HG03354 (cell line): ENCODE data around the gene EFNA5.

Experiments used
- ATAC-seq: cut with Tn5 transposase; IDR thresholded peaks from one replicate; pipeline ENCODE4 v1.9.1; 2021; ENCODE audit warnings: mild to moderate bottlenecking; ENCODE audit not compliant: unreplicated experiment, poor library complexity, severe bottlenecking

EFNA5 gene

GRCh38 chr5:107391787-107392186 lies 278.9 kb downstream of the EFNA5 start:
- ATAC-seq = no peak

GRCh38 chr5:107389775-107390148 lies 281.0 kb downstream of the EFNA5 start:
- ATAC-seq = no peak

GRCh38 chr5:107389130-107389774 lies 281.5 kb downstream of the EFNA5 start:
- peak; percentile 82 for ATAC-seq

GRCh38 chr5:107388141-107388861 lies 282.4 kb downstream of the EFNA5 start:
- peak; percentile 62 for ATAC-seq

- ATAC-seq = peak; percentile 2
Measured at GRCh38 chr5:107387526-107388140, 283.1 kb downstream of the EFNA5 start.

- ATAC-seq = no peak
Measured at GRCh38 chr5:107385708-107386107, 285.0 kb downstream of the EFNA5 start.

GRCh38 chr5:107384256-107384655 lies 286.5 kb downstream of the EFNA5 start:
- no peak for ATAC-seq

GRCh38 chr5:107383414-107383813 lies 287.3 kb downstream of the EFNA5 start:
- no peak for ATAC-seq

GRCh38 chr5:107381189-107381856 lies 289.4 kb downstream of the EFNA5 start:
- no peak for ATAC-seq

GRCh38 chr5:107380654-107381053 lies 290.1 kb downstream of the EFNA5 start:
- ATAC-seq = no peak

- no peak for ATAC-seq
Measured at GRCh38 chr5:107378218-107378899, 292.4 kb downstream of the EFNA5 start.

GRCh38 chr5:107377277-107377609 lies 293.5 kb downstream of the EFNA5 start:
- no peak for ATAC-seq

- ATAC-seq = no peak
Measured at GRCh38 chr5:107376546-107377276, 294.0 kb downstream of the EFNA5 start.

GRCh38 chr5:107373549-107374263 lies 297.0 kb downstream of the EFNA5 start:
- peak; percentile 81 for ATAC-seq

- ATAC-seq = no peak
Measured at GRCh38 chr5:107372723-107373450, 297.9 kb downstream of the EFNA5 start.

GRCh38 chr5:107370396-107370968 lies 300.3 kb downstream of the EFNA5 start:
- ATAC-seq = no peak

GRCh38 chr5:107369622-107370021 lies 301.1 kb downstream of the EFNA5 start:
- ATAC-seq = no peak

GRCh38 chr5:107368615-107369014 lies 302.1 kb downstream of the EFNA5 start:
- ATAC-seq = no peak
